ENCODE measurements around the gene BHMT. TPM values are rescaled to one million over a fixed set of nuclear protein-coding genes. Genes with fewer than 3 reads are reported as not detected.

Gene BHMT
- total RNA-seq, 1 donor from 2014 or later, result 20.4 TPM

GRCh38 chr5:79120221-79120620, 8.6 kb downstream of the BHMT start:
- no peak for TF ChIP-seq CTCF (IDR thresholded peaks at IDR 0.05; ENCODE audit: partially characterized antibody, unreplicated experiment)
- no peaks in the 10 kb centered on the region for H3K36me3 Mint-ChIP-seq (ENCODE audit: unreplicated experiment)
- no peaks in the 10 kb centered on the region for H3K4me1 Mint-ChIP-seq (ENCODE audit: low read depth, unreplicated experiment)
- no peaks in the 10 kb centered on the region for H3K9me3 Mint-ChIP-seq (ENCODE audit: unreplicated experiment)
- H3K4me3 Mint-ChIP-seq (ENCODE audit: unreplicated experiment), result no peak overlapping the region
- H3K27ac Mint-ChIP-seq (ENCODE audit: unreplicated experiment), result no peak overlapping the region
- no peaks in the 10 kb centered on the region for H3K27me3 Mint-ChIP-seq (ENCODE audit: unreplicated experiment)
- DNase-seq, result no peak

GRCh38 chr5:79122973-79123372, 11.4 kb downstream of the BHMT start:
- DNase-seq, result no peak
- H3K4me3 Mint-ChIP-seq (ENCODE audit: unreplicated experiment), result no peak overlapping the region
- no peaks in the 10 kb centered on the region for H3K9me3 Mint-ChIP-seq (ENCODE audit: unreplicated experiment)
- no peak for TF ChIP-seq CTCF (IDR thresholded peaks at IDR 0.05; ENCODE audit: partially characterized antibody, unreplicated experiment)
- peaks cover 2% of the 10 kb centered on the region for H3K4me1 Mint-ChIP-seq (ENCODE audit: low read depth, unreplicated experiment)
- H3K36me3 Mint-ChIP-seq (ENCODE audit: unreplicated experiment), result no peaks in the 10 kb centered on the region
- no peak overlapping the region for H3K27ac Mint-ChIP-seq (ENCODE audit: unreplicated experiment)
- no peaks in the 10 kb centered on the region for H3K27me3 Mint-ChIP-seq (ENCODE audit: unreplicated experiment)

- Mint-ChIP-seq H3K27ac (ENCODE audit: unreplicated experiment) (no peak overlapping the region), H3K36me3 (ENCODE audit: unreplicated experiment) (no peaks in the 10 kb centered on the region), H3K27me3 (ENCODE audit: unreplicated experiment) (no peaks in the 10 kb centered on the region), H3K4me1 (ENCODE audit: low read depth, unreplicated experiment) (peaks cover 8% of the 10 kb centered on the region), H3K4me3 (ENCODE audit: unreplicated experiment) (no peak overlapping the region), H3K9me3 (ENCODE audit: unreplicated experiment) (no peaks in the 10 kb centered on the region)
- DNase-seq, result no peak
- TF ChIP-seq CTCF (IDR thresholded peaks at IDR 0.05; ENCODE audit: partially characterized antibody, unreplicated experiment), result no peak
Observed at GRCh38 chr5:79124607-79125006, 13.0 kb downstream of the BHMT start.

- H3K36me3 Mint-ChIP-seq (ENCODE audit: unreplicated experiment), result no peaks in the 10 kb centered on the region
- no peak for TF ChIP-seq CTCF (IDR thresholded peaks at IDR 0.05; ENCODE audit: partially characterized antibody, unreplicated experiment)
- no peaks in the 10 kb centered on the region for H3K27me3 Mint-ChIP-seq (ENCODE audit: unreplicated experiment)
- DNase-seq, result peak; percentile 57
- H3K4me3 Mint-ChIP-seq (ENCODE audit: unreplicated experiment), result peak overlapping the region; percentile 23
- H3K4me1 Mint-ChIP-seq (ENCODE audit: low read depth, unreplicated experiment), result peaks cover 38% of the 10 kb centered on the region
- peak overlapping the region; percentile 95 for H3K27ac Mint-ChIP-seq (ENCODE audit: unreplicated experiment)
- H3K9me3 Mint-ChIP-seq (ENCODE audit: unreplicated experiment), result peaks cover 6% of the 10 kb centered on the region
Observed at GRCh38 chr5:79130781-79131180, 19.2 kb downstream of the BHMT start.

- H3K27ac Mint-ChIP-seq (ENCODE audit: unreplicated experiment), result peak overlapping the region; percentile 92
- H3K9me3 Mint-ChIP-seq (ENCODE audit: unreplicated experiment), result peaks cover 6% of the 10 kb centered on the region
- no peak for DNase-seq
- no peaks in the 10 kb centered on the region for H3K27me3 Mint-ChIP-seq (ENCODE audit: unreplicated experiment)
- H3K4me1 Mint-ChIP-seq (ENCODE audit: low read depth, unreplicated experiment), result peaks cover 36% of the 10 kb centered on the region
- H3K36me3 Mint-ChIP-seq (ENCODE audit: unreplicated experiment), result no peaks in the 10 kb centered on the region
- peak overlapping the region; percentile 84 for H3K4me3 Mint-ChIP-seq (ENCODE audit: unreplicated experiment)
- TF ChIP-seq CTCF (IDR thresholded peaks at IDR 0.05; ENCODE audit: partially characterized antibody, unreplicated experiment), result peak; percentile 79
Observed at GRCh38 chr5:79133121-79133656, 21.6 kb downstream of the BHMT start.

Measured in glutamatergic neuron (in vitro differentiated cells).